SJCRH30 (cell line): ENCODE data around the gene SSH2. TPM values are rescaled to one million over a fixed set of nuclear protein-coding genes. Genes with fewer than 3 reads are reported as not detected.

ENCODE experiments used
- DNase-seq, 2 experiments: peaks; one replicate each; pipeline ENCODE4 v3.0.0-alpha.2; 2015 to 2020
- H3K27ac ChIP-seq: fragments of 250-450 bp; sonication (Bioruptor Pico); 2 replicates; pipeline ENCODE4 v1.5.1; 2020; ENCODE audit warnings: mild to moderate bottlenecking, moderate library complexity
- H3K27me3 ChIP-seq: fragments of 250-450 bp; sonication (Bioruptor Pico); 2 replicates; pipeline ENCODE4 v1.5.1; 2020; ENCODE audit warnings: mild to moderate bottlenecking, moderate library complexity
- H3K36me3 ChIP-seq: fragments of 250-450 bp; sonication (Bioruptor Pico); 2 replicates; pipeline ENCODE4 v1.5.1; 2020; ENCODE audit warnings: mild to moderate bottlenecking, moderate library complexity
- H3K4me1 ChIP-seq: fragments of 250-450 bp; sonication (Bioruptor Pico); 2 replicates; pipeline ENCODE4 v1.5.1; 2020; ENCODE audit warnings: mild to moderate bottlenecking, moderate library complexity
- H3K4me3 ChIP-seq: fragments of 250-450 bp; sonication (Bioruptor Pico); 2 replicates; pipeline ENCODE4 v1.5.1; 2020; ENCODE audit warnings: mild to moderate bottlenecking, moderate library complexity
- H3K9me3 ChIP-seq: fragments of 250-450 bp; sonication (Bioruptor Pico); replicated peaks from 2 replicates; pipeline ENCODE4 v1.5.1; 2020; ENCODE audit warnings: mild to moderate bottlenecking, moderate library complexity
- total RNA-seq: library from RNA; depleted of rRNA; stranded (reverse); fragments of >200 nt; shearing (Covaris generic); gene quantifications from 2 replicates; pipeline ENCODE4 v1.2.3, GENCODE V29; 2014

Gene SSH2
- total RNA-seq, 1 experiment from 2014 or later: 34.8 TPM

- Histone ChIP-seq H3K27ac (no peak overlapping the region), H3K4me3 (no peak overlapping the region), H3K9me3 (0 out of 2 replicates have a peak, but pooled peaks cover 3% of the 10 kb centered on the region), H3K27me3 (no peaks in the 10 kb centered on the region), H3K4me1 (peaks cover 12% of the 10 kb centered on the region), H3K36me3 (peaks cover 26% of the 10 kb centered on the region)
- DNase-seq: no peak
These were observed 314.3 kb downstream of the SSH2 start for GRCh38 chr17:29615492-29616299.

DNA sequence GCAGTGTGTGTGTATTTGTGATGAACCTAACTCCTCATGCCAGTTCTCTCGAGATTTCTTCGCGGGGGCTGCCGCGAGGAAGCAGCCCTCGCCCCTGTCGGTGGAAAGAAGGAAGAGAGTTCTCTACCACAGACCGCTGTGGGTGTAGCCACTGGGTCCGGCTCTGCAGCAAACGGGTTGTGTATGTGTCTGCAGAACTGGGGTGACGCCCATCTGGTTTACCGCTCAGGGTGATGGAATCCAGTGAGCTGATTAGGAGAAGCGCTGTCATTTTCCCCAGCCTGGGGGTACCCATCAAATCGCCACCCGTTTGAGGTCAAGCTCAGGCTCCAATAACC, 315.0 kb downstream of the SSH2 start:
- 0 out of 2 replicates have a peak, but pooled peaks cover 3% of the 10 kb centered on the region for H3K9me3 ChIP-seq
- DNase-seq: no peak
- no peak overlapping the region for H3K27ac ChIP-seq
- no peaks in the 10 kb centered on the region for H3K27me3 ChIP-seq
- H3K36me3 ChIP-seq: peaks cover 26% of the 10 kb centered on the region
- no peak overlapping the region for H3K4me3 ChIP-seq
- peaks cover 5% of the 10 kb centered on the region; the same call in 1 of the 2 replicates for H3K4me1 ChIP-seq

- no peak for DNase-seq
- H3K27ac ChIP-seq: no peak overlapping the region
- 0 out of 2 replicates have a peak, but pooled peaks cover 3% of the 10 kb centered on the region for H3K9me3 ChIP-seq
- peaks cover 26% of the 10 kb centered on the region for H3K36me3 ChIP-seq
- H3K4me1 ChIP-seq: 0 out of 2 replicates have a peak, but pooled peaks cover under 1% of the 10 kb centered on the region
- no peak overlapping the region for H3K4me3 ChIP-seq
- H3K27me3 ChIP-seq: no peaks in the 10 kb centered on the region
These were observed 315.5 kb downstream of the SSH2 start for GRCh38 chr17:29614349-29615047.

DNA sequence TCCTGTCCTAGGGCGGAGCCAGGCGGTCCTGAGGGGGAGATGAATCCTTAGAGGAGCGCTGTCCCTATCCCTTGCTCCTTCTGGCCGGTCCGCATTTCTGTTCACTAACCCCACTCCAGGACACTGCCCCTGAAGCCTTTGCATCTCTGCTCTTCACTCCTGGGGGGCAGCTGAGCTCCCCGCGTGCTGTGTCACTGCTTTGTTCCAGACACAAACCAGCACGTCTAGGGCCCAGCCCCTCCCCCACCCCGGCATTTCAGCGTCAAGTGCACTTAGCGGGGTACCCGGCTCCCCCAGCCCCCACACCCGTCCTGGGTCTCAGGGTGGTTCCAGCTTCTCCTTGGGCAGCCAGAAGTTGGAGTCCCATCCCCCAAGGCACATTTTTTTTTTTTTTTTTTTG, 316.2 kb downstream of the SSH2 start:
- Histone ChIP-seq H3K36me3 (peaks cover 26% of the 10 kb centered on the region), H3K9me3 (0 out of 2 replicates have a peak, but pooled peaks cover 3% of the 10 kb centered on the region), H3K27ac (no peak overlapping the region), H3K27me3 (no peaks in the 10 kb centered on the region), H3K4me3 (no peak overlapping the region), H3K4me1 (peaks cover 3% of the 10 kb centered on the region)
- DNase-seq: no peak

GRCh38 chr17:29613352-29613837, 316.6 kb downstream of the SSH2 start:
- Histone ChIP-seq H3K36me3 (peaks cover 26% of the 10 kb centered on the region), H3K9me3 (0 out of 2 replicates have a peak, but pooled peaks cover 3% of the 10 kb centered on the region), H3K4me3 (no peak overlapping the region), H3K27ac (no peak overlapping the region), H3K4me1 (peaks cover 6% of the 10 kb centered on the region), H3K27me3 (no peaks in the 10 kb centered on the region)
- DNase-seq: no peak

DNA sequence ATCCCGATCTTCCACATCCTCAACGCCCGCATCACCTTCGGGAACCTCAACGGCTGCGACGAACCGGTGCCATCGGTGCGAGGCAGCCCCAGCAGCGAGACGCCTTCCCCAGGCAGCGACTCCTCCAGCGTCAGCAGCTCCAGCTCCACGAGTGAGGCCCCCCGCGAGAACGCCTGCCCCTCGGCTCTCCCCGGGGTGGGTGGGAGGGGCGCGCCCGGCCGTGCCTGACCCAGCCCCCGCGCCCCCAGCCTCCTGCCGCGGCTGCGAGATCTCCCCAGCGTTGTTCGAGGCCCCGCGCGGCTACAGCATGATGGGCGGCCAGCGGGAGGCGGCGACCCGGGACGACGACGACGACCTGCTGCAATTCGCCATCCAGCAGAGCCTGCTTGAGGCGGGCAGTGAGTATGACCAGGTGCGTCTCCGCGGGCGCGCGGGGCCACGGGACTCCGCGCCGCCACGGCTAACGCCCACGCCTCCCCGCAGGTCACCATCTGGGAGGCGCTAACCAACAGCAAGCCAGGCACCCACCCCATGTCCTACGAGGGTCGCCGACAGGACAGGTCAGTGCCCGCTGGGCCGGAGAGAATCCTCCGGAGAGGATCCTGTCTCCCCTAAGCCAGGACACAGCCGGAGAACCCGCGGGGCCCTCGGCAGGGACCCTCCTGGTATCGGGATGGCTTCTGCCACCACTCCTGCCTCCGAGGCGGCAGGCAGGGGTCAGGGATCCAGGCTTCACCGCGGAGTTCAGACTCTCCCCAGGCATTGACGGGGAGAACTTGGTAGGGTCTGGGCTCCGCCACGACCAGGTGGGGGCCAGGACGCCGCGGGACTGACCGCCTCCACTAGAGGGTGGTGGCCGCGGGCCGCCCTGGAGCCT, 317.4 kb downstream of the SSH2 start:
- Histone ChIP-seq H3K27me3 (no peaks in the 10 kb centered on the region), H3K4me1 (peaks cover 6% of the 10 kb centered on the region), H3K27ac (no peak overlapping the region), H3K4me3 (no peak overlapping the region), H3K36me3 (peaks cover 26% of the 10 kb centered on the region), H3K9me3 (0 out of 2 replicates have a peak, but pooled peaks cover 3% of the 10 kb centered on the region)
- DNase-seq: no peak

DNA sequence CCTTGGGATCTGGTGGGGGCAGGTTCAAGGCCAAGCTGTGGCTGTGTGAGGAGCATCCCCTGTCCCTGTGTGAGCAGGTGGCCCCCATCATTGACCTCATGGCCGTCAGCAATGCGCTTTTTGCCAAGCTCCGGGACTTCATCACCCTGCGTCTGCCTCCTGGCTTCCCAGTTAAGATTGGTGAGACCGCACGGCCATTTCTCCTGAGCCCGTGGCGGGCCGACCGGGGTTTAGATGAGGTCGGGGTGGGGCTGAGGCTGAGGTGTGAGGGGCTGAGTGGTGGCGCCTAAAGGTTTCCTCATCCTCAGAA, 318.0 kb downstream of the SSH2 start:
- H3K9me3 ChIP-seq: 0 out of 2 replicates have a peak, but pooled peaks cover 3% of the 10 kb centered on the region
- no peaks in the 10 kb centered on the region for H3K27me3 ChIP-seq
- no peak overlapping the region for H3K27ac ChIP-seq
- DNase-seq: no peak
- no peak overlapping the region for H3K4me3 ChIP-seq
- H3K4me1 ChIP-seq: peaks cover 6% of the 10 kb centered on the region
- peaks cover 26% of the 10 kb centered on the region for H3K36me3 ChIP-seq

GRCh38 chr17:29611351-29612093, 318.5 kb downstream of the SSH2 start:
- Histone ChIP-seq H3K36me3 (peaks cover 23% of the 10 kb centered on the region), H3K27me3 (no peaks in the 10 kb centered on the region), H3K4me3 (no peak overlapping the region), H3K4me1 (peaks cover 6% of the 10 kb centered on the region), H3K9me3 (0 out of 2 replicates have a peak, but pooled peaks cover 3% of the 10 kb centered on the region), H3K27ac (no peak overlapping the region)
- DNase-seq: no peak

DNA sequence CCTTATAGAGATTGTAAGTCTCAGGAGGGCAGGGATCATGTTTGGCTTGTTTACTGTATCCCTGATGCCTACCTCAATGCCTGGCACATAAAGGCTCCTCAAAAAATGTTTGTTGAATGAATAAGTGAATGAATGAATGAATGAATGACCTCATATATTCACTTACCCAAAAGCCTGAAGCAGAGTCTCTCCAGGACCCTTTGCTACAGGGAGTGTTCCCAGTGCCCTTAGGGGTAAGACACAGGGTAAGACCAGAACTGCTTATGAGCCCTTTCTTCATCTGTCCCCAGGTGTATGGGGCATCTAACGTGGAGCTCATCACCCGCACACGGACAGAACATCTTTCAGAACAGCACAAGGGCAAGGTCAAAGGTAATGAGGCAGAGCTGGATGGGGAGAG, 319.6 kb downstream of the SSH2 start:
- Histone ChIP-seq H3K27ac (no peak overlapping the region), H3K36me3 (peaks cover 15% of the 10 kb centered on the region), H3K4me3 (no peak overlapping the region), H3K9me3 (0 out of 2 replicates have a peak, but pooled peaks cover 3% of the 10 kb centered on the region), H3K27me3 (no peaks in the 10 kb centered on the region), H3K4me1 (peaks cover 6% of the 10 kb centered on the region)
- no peak for DNase-seq

GRCh38 chr17:29608986-29609385, 321.0 kb downstream of the SSH2 start:
- peak in 1 of 2 experiments; percentile 45 for DNase-seq

DNA sequence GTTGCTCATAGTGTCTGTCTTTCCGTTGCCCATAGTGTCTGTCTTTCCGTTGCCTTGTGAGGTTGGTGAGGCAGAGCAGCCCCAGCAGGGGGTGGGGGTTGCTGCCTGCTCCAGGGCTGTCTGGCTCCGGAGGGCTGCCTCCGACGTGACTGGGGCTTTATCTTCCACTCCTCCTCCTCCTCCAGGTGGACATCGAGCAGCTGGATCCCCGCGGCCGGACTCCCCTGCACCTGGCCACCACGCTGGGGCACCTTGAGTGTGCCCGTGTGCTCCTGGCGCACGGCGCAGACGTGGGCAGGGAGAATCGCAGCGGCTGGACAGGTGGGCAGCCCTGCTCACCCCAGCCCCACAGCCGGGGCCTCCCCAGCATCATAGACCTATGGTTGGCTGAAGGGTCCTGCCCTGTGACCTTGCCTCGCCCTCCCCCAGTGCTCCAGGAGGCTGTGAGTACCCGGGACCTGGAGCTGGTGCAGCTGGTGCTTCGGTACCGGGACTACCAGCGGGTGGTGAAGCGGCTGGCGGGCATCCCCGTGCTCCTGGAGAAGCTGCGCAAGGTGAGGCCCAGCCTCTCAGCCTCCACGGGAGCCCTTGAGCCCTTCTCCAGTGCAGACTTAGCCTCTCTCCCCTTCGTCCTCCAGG, 322.4 kb downstream of the SSH2 start:
- no peak for DNase-seq
- Histone ChIP-seq H3K36me3 (no peaks in the 10 kb centered on the region), H3K4me3 (no peak overlapping the region), H3K9me3 (0 out of 2 replicates have a peak, but pooled peaks cover under 1% of the 10 kb centered on the region), H3K27ac (no peak overlapping the region), H3K27me3 (no peaks in the 10 kb centered on the region), H3K4me1 (peaks cover 6% of the 10 kb centered on the region)

More at GRCh38 chr17:29608986-29609385, 321.0 kb downstream of the SSH2 start:
- Histone ChIP-seq H3K9me3 (0 out of 2 replicates have a peak, but pooled peaks cover 3% of the 10 kb centered on the region), H3K4me1 (peaks cover 6% of the 10 kb centered on the region), H3K4me3 (no peak overlapping the region), H3K27me3 (no peaks in the 10 kb centered on the region), H3K27ac (no peak overlapping the region), H3K36me3 (peaks cover 3% of the 10 kb centered on the region; the same call in 1 of the 2 replicates)

GRCh38 chr17:29603109-29603674, 326.8 kb downstream of the SSH2 start:
- Histone ChIP-seq H3K4me3 (no peak overlapping the region), H3K36me3 (no peaks in the 10 kb centered on the region), H3K9me3 (no peaks in the 10 kb centered on the region), H3K27me3 (no peaks in the 10 kb centered on the region), H3K4me1 (peaks cover 7% of the 10 kb centered on the region; the same call in 1 of the 2 replicates), H3K27ac (no peak overlapping the region)
- DNase-seq: no peak
